Cardiac muscle cell (in vitro differentiated cells and primary cell): Measurements from ENCODE around the gene FGL2. TPM values are rescaled to one million over a fixed set of nuclear protein-coding genes. Genes with fewer than 3 reads are reported as not detected.
"Not testable (repeated sequence)": the region's sequence is repeated elsewhere in the genome, so short reads cannot be mapped to it uniquely, and the experiment has no call there.

Source experiments
- DNase-seq, 2 donors: peaks; one replicate each; pipeline versions ENCODE4 v3.0.0 to v3.0.0-alpha.2; 2010 to 2017; ENCODE audit warnings: low read depth in 1 of 2, low spot score in 1 of 2
- H3K27ac ChIP-seq: fragments of 200-600 bp; sonication (generic); 2 replicates; pipeline ENCODE4 v1.5.1; 2016
- H3K27me3 ChIP-seq: fragments of 200-600 bp; sonication (generic); 2 replicates; pipeline ENCODE4 v1.6.0; 2016; ENCODE audit warnings: control low read depth
- H3K36me3 ChIP-seq: fragments of 200-600 bp; sonication (generic); 2 replicates; pipeline ENCODE4 v1.5.1; 2016; ENCODE audit warnings: control low read depth
- H3K4me1 ChIP-seq: fragments of 200-600 bp; sonication (generic); 2 replicates; pipeline ENCODE4 v1.8.1; 2017; ENCODE audit warnings: low read depth, mild to moderate bottlenecking, mixed run types
- H3K4me3 ChIP-seq: fragments of 200-600 bp; sonication (generic); 2 replicates; pipeline ENCODE4 v1.5.1; 2016; ENCODE audit warnings: mild to moderate bottlenecking
- H3K9me3 ChIP-seq: fragments of 200-600 bp; sonication (generic); 2 replicates; pipeline ENCODE4 v1.5.1; 2017; ENCODE audit warnings: low read depth, mild to moderate bottlenecking, control low read depth
- polyA plus RNA-seq: library from polyadenylated mRNA; unstranded; fragments of >200 nt; fragmentation: Nextera tagmentation; extraction: Ambion mirVana; gene quantifications from 2 replicates; pipeline ENCODE4 v1.2.1, GENCODE V29; 2016
- total RNA-seq: library from RNA; depleted of rRNA; stranded (reverse); fragments of >200 nt; gene quantifications from 2 replicates; pipeline ENCODE4 v1.2.3, GENCODE V29; 2016
- TF ChIP-seq, protein P1 (sequence below): IDR thresholded peaks from 2 replicates; pipeline ENCODE4 v1.5.1; 2012; ENCODE audit warnings: low read depth, mild to moderate bottlenecking, low read length

The FGL2 gene
- total and polyA plus RNA-seq, 2 experiments from 2014 or later = 0.13 to 0.51 TPM

DNA sequence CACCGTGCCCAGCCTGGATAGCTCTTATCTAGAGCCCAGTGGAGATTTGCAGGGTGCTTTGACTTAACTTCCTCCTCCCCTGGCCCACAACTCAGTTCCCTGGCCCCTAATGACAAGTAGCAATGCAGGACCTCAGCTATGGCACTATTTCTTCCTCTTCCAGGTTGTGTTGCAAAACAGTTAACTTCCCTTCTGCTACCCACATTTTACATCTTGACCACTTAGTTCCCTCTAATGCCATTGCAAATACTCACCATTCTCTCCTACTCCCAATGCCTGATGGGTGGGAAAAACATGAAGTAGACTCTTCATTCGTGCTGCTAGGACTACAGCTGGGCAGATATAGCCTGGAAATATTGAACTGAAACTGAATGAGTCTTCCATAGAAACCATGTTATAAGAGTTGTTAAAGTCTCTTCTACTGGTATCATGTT lies 39.1 kb upstream of the FGL2 start:
- Histone ChIP-seq H3K27ac (peak overlapping the region; percentile 67), H3K4me1 (peaks cover 28% of the 10 kb centered on the region), H3K27me3 (no peaks in the 10 kb centered on the region), H3K36me3 (no peaks in the 10 kb centered on the region), H3K9me3 (no peaks in the 10 kb centered on the region), H3K4me3 (no peak overlapping the region)
- TF ChIP-seq, protein P1, sequence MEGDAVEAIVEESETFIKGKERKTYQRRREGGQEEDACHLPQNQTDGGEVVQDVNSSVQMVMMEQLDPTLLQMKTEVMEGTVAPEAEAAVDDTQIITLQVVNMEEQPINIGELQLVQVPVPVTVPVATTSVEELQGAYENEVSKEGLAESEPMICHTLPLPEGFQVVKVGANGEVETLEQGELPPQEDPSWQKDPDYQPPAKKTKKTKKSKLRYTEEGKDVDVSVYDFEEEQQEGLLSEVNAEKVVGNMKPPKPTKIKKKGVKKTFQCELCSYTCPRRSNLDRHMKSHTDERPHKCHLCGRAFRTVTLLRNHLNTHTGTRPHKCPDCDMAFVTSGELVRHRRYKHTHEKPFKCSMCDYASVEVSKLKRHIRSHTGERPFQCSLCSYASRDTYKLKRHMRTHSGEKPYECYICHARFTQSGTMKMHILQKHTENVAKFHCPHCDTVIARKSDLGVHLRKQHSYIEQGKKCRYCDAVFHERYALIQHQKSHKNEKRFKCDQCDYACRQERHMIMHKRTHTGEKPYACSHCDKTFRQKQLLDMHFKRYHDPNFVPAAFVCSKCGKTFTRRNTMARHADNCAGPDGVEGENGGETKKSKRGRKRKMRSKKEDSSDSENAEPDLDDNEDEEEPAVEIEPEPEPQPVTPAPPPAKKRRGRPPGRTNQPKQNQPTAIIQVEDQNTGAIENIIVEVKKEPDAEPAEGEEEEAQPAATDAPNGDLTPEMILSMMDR = no peak
- peak in 1 of 2 donors; percentile 6 for DNase-seq

DNA sequence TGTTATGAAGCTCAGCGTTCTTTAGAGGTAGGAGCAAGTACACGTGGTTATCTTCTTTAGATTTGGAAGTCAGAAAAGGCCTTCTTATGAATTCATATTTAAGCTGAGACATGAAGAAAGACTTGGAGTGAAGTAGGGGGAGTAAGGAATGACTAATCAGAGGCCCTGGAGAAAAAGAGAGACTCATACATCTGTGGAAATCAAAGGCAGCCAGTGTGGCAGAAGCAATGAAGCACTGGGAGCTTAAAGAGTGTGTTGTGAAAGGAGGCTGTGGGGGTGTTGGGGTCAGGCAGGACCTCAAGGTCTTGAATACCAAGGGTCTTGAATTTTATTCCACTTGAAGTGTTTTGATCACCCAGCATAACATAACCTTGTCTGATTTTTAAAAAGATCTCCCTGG lies 35.7 kb upstream of the FGL2 start:
- peak in 1 of 2 donors; percentile 78 for DNase-seq
- Histone ChIP-seq H3K27me3 (no peaks in the 10 kb centered on the region), H3K9me3 (no peaks in the 10 kb centered on the region), H3K36me3 (no peaks in the 10 kb centered on the region), H3K27ac (no peak overlapping the region), H3K4me1 (peaks cover 6% of the 10 kb centered on the region), H3K4me3 (no peak overlapping the region)
- TF ChIP-seq, protein P1 = no peak

DNA sequence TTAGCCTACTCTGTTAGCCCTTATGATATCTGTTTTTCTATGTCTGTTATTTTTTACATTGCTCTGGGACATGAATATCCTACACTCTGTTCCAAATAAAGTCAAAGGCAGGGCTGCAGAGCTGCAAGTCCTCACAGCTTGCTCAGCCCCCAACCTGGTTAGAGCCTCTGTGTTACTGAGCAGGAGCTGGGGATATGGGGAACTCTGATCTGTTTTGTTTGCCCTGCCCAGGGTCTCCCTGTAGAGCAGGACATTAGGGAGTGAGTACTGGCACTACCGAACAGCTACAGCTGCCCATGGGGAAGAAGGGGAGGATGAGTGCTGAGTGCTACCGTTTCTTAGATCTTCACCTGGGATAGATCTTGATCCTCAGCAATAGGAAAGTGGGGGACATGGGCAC lies 32.8 kb upstream of the FGL2 start:
- Histone ChIP-seq H3K9me3 (no peaks in the 10 kb centered on the region), H3K4me3 (no peak overlapping the region)
- TF ChIP-seq, protein P1 = no peak

DNA sequence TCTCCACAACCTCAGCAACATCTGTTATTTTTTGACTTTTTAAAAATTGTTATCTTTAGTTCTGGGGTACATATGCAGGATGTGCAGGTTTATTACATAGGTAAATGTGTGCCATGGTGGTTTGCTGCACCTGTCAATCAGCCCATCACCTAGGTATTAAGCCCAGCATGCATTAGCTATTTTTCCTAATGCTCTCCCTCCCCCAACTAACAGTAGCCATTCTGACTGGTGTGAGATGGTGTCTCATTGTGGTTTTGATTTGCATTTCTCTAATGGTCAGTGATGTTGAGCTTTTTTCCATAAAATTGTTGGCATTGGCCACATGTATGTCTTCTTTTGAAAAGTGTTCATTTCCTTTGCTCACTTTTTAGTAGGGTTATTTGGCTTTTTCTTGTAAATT lies 29.2 kb upstream of the FGL2 start:
- not testable (repeated sequence) for H3K9me3 ChIP-seq, DNase-seq, H3K4me3 ChIP-seq, H3K27me3 ChIP-seq, H3K27ac ChIP-seq, H3K4me1 ChIP-seq, H3K36me3 ChIP-seq

More for the DNA sequence above, 32.8 kb upstream of the FGL2 start:
- DNase-seq = no peak
- H3K4me1 ChIP-seq = no peaks in the 10 kb centered on the region
- H3K36me3 ChIP-seq = no peaks in the 10 kb centered on the region
- no peak overlapping the region for H3K27ac ChIP-seq
- no peaks in the 10 kb centered on the region for H3K27me3 ChIP-seq

DNA sequence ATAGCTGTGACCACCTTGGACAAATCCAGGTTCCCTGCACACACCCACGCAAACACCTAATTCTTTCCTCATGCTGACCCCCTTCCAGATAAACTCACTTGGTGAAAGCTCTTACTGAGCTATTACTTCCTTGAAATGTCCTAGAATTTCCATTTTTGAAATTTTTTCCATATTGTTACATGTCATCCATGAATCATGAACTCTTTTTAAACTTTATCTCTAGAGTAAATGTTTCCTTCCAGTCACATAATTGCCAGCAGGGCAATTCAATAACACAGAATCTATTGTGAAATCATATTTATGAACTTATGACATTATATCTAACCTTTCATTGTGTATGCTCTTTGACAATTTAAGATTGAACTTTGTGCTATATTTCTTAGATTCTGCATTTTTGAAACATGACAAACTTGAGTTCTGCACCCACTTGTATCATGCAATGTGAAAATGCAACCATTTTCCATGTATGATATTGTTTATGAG lies 26.8 kb upstream of the FGL2 start:
- no peaks in the 10 kb centered on the region for H3K27me3 ChIP-seq
- no peaks in the 10 kb centered on the region for H3K9me3 ChIP-seq
- H3K27ac ChIP-seq = no peak overlapping the region
- no peaks in the 10 kb centered on the region for H3K36me3 ChIP-seq
- peak in 1 of 2 donors; percentile 42 for DNase-seq
- H3K4me1 ChIP-seq = no peaks in the 10 kb centered on the region
- TF ChIP-seq, protein P1 = no peak
- no peak overlapping the region for H3K4me3 ChIP-seq

DNA sequence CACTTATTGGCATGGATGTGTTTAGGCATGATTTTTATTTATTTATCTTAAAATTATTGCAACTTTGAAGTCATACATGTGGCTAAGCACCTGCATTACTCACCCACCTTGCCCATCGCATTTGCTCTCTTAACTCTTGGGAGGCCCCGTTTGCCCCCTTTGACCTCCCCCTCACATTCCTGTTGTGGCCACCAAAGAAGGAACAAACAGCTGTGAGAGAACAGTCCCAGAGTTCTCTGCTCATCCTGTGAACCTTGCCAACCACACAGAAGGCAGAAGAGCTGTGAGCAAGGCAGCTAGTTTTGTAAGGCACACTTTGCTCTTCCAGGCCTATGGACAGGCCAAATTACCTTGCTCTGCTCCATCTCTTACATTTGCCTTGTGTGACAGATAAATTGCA lies 23.6 kb upstream of the FGL2 start:
- H3K27me3 ChIP-seq = no peaks in the 10 kb centered on the region
- no peaks in the 10 kb centered on the region for H3K4me1 ChIP-seq
- no peak for DNase-seq
- no peak overlapping the region for H3K27ac ChIP-seq
- TF ChIP-seq, protein P1 = no peak
- no peaks in the 10 kb centered on the region for H3K36me3 ChIP-seq
- no peaks in the 10 kb centered on the region for H3K9me3 ChIP-seq
- no peak overlapping the region for H3K4me3 ChIP-seq
